Heart left ventricle (tissue), 13 donors: Measurements from ENCODE around the gene REPIN1.
"Not testable (repeated sequence)": the region's sequence is repeated elsewhere in the genome, so short reads cannot be mapped to it uniquely, and the experiment has no call there.

Source experiments
- POLR2A ChIP-seq, 2 donors: fragments of 450-650 bp; IDR thresholded peaks; one replicate each; pipeline ENCODE4 v1.6.1; 2017; ENCODE audit warnings: antibody characterized with exemption in 2 of 2, mild to moderate bottlenecking in 2 of 2, moderate library complexity in 2 of 2
- TF ChIP-seq, protein P1 (sequence below), 12 donors: fragments of 200-600 bp; sonication (generic) in 4 of 12; IDR thresholded peaks; one replicate each; pipeline versions ENCODE4 v1.5.0 to v1.8.0; 2018 to 2022; ENCODE audit warnings: antibody characterized with exemption in 12 of 12, mild to moderate bottlenecking in 5 of 12
- donor health status: ischemic (EF 13 %, LVEDD 7.1; RV severe dilation, severe dysfunction).
- donor health status: DM: no; HTN: yes; CAD: no.
- donor health status: DM: no; HTN: no; CAD: no.
- donor health status: ischemic (EF 25% LVEDD 6.9; RV normal size, moderate dysfunction).
- donor health status: ischemic (EF 25% LVEDD 5.7; RV mildly dilated, moderate dysfunction).
- donor health status: ischemic (EF 35%, LVEDD 5.7; RV mildly dilated, moderate dysfunction).
- donor health status: nonischemic (EF 11% LVEDD 7.7; RV severe dilation, severe dysfunction).
- donor health status: DM: yes; HTN: yes; CAD: no.
- donor health status: PGD.
- donor health status: ischemic (EF 29% LVEDD 5.4; RV normal size, mild dysfunction).
- donor health status: nonischemic (EF 23%, LVEDD 6.1; RV moderate dilation, normal function).

GRCh38 chr7:150385884-150386283, 17.3 kb downstream of the REPIN1 start:
- TF ChIP-seq, protein P1, sequence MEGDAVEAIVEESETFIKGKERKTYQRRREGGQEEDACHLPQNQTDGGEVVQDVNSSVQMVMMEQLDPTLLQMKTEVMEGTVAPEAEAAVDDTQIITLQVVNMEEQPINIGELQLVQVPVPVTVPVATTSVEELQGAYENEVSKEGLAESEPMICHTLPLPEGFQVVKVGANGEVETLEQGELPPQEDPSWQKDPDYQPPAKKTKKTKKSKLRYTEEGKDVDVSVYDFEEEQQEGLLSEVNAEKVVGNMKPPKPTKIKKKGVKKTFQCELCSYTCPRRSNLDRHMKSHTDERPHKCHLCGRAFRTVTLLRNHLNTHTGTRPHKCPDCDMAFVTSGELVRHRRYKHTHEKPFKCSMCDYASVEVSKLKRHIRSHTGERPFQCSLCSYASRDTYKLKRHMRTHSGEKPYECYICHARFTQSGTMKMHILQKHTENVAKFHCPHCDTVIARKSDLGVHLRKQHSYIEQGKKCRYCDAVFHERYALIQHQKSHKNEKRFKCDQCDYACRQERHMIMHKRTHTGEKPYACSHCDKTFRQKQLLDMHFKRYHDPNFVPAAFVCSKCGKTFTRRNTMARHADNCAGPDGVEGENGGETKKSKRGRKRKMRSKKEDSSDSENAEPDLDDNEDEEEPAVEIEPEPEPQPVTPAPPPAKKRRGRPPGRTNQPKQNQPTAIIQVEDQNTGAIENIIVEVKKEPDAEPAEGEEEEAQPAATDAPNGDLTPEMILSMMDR (IDR thresholded peaks at IDR 0.05) = not testable (repeated sequence)
- TF ChIP-seq POLR2A (IDR thresholded peaks at IDR 0.05) = not testable (repeated sequence)
